HCT116 (cell line): Measurements from ENCODE around the gene GPX2. TPM values are rescaled to one million over a fixed set of nuclear protein-coding genes. Genes with fewer than 3 reads are reported as not detected.
A peak's percentile ranks its signal among the peaks of the same experiment; 100 is the strongest.

Experiments
- ATAC-seq: fragments of 200-7000 bp; cut with Tn5 transposase; 2 replicates; pipeline ENCODE4 v1.9.1; 2020; ENCODE audit warnings: mild to moderate bottlenecking, moderate library complexity
- BruUV-seq: library from RNA; stranded (reverse); fragments of 400-500 nt; replicated peaks from 2 replicates; lab custom pipeline; 2021; lab: Mats Ljungman, UMichigan
- CTCF ChIA-PET: fragments of 300-600 bp; sonication (Branson Sonifier 250); formaldehyde crosslinking; loops from one replicate; lab custom pipeline; 2021; ENCODE audit warnings: antibody characterized with exemption; lab: Charles Lee
- POLR2A ChIA-PET: fragments of 300-600, 350-600 bp; sonication (Branson Sonifier 250); formaldehyde crosslinking; loops from one replicate; lab custom pipeline; 2021; ENCODE audit warnings: antibody characterized with exemption; lab: Charles Lee
- RAD21 ChIA-PET, 2 experiments: fragments of 300-600 bp; sonication (Branson Sonifier 250); formaldehyde crosslinking; loops; one replicate each; lab custom pipeline; 2023; ENCODE audit warnings: low total read pairs in 2 of 2; ENCODE audit not compliant: uncharacterized antibody in 2 of 2, unreplicated experiment in 2 of 2, low non-redundant PET in 1 of 2; lab: Charles Lee
- DNase-seq: peaks from one replicate; pipeline ENCODE4 v3.0.0-alpha.2; 2010; ENCODE audit warnings: low read depth, low spot score
- H2AFZ ChIP-seq: fragments of 200-600 bp; shearing (Covaris generic), sonication (generic); 2 replicates; pipeline ENCODE4 v1.6.1; 2017; ENCODE audit warnings: low read depth, mixed run types, mixed read lengths, antibody characterized with exemption, low read length; ENCODE audit not compliant: poor library complexity, severe bottlenecking
- H3K27ac ChIP-seq: 2 replicates; pipeline ENCODE4 v1.5.1; 2012; ENCODE audit warnings: low read depth, low read length
- H3K27me3 ChIP-seq: fragments of 200-600 bp; sonication (generic); 2 replicates; pipeline ENCODE4 v1.6.1; 2016; ENCODE audit warnings: mixed run types, low read length, mixed read lengths; ENCODE audit not compliant: insufficient read depth
- H3K36me3 ChIP-seq, 2 experiments: fragments of 200-500 bp in 1 of 2; fragments of 200-600 bp in 1 of 2; sonication (Bioruptor generic) in 1 of 2; sonication (generic) in 1 of 2; 2 replicates each; pipeline versions ENCODE4 v1.5.1 to v1.6.1; 2014 to 2016; ENCODE audit warnings: low read length in 2 of 2, inconsistent platforms in 1 of 2, mixed read lengths in 1 of 2, mixed run types in 1 of 2; ENCODE audit not compliant: insufficient read depth in 2 of 2, control insufficient read depth in 1 of 2
- H3K4me1 ChIP-seq, 2 experiments: fragments of 200-600 bp in 1 of 2; sonication (generic) in 1 of 2; 2 replicates each; pipeline versions ENCODE4 v1.5.1 to v1.6.1; 2012 to 2017; ENCODE audit warnings: low read length in 2 of 2, inconsistent platforms in 1 of 2, mild to moderate bottlenecking in 1 of 2, mixed read lengths in 1 of 2, mixed run types in 1 of 2, moderate library complexity in 1 of 2; ENCODE audit not compliant: insufficient read depth in 2 of 2, control insufficient read depth in 1 of 2
- H3K4me2 ChIP-seq: fragments of 200-600 bp; sonication (generic); 2 replicates; pipeline ENCODE4 v1.6.1; 2017; ENCODE audit warnings: mixed run types, low read length, mixed read lengths
- H3K4me3 ChIP-seq, 2 experiments: fragments of 200-600 bp in 1 of 2; sonication (generic) in 1 of 2; replicated peaks in 1 of 2; 2 replicates each; pipeline ENCODE4 v1.5.1; 2011 to 2016; ENCODE audit warnings: low read length in 2 of 2, control low read depth in 1 of 2, low read depth in 1 of 2, mild to moderate bottlenecking in 1 of 2, mixed read lengths in 1 of 2, mixed run types in 1 of 2
- H3K79me2 ChIP-seq: fragments of 200-600 bp; sonication (generic); 2 replicates; pipeline ENCODE4 v1.6.1; 2017; ENCODE audit warnings: mild to moderate bottlenecking, mixed run types, low read length, moderate library complexity, mixed read lengths; ENCODE audit not compliant: insufficient read depth
- H3K9ac ChIP-seq: fragments of 200-600 bp; sonication (generic); 2 replicates; pipeline ENCODE4 v1.6.1; 2016; ENCODE audit warnings: low read length, mixed read lengths
- H3K9me2 ChIP-seq: fragments of 200-600 bp; sonication (generic), shearing (Covaris generic); 2 replicates; pipeline ENCODE4 v1.6.1; 2017; ENCODE audit warnings: mixed run types, mild to moderate bottlenecking, moderate library complexity; ENCODE audit not compliant: insufficient read depth
- H3K9me3 ChIP-seq, 2 experiments: fragments of 200-500 bp in 1 of 2; fragments of 200-600 bp in 1 of 2; sonication (Bioruptor generic) in 1 of 2; sonication (generic) in 1 of 2; 2 replicates each; pipeline ENCODE4 v1.6.1; 2014 to 2017; ENCODE audit warnings: low read length in 2 of 2, mixed read lengths in 2 of 2, inconsistent platforms in 1 of 2, low read depth in 1 of 2, mild to moderate bottlenecking in 1 of 2, mixed run types in 1 of 2, moderate library complexity in 1 of 2; ENCODE audit not compliant: control insufficient read depth in 1 of 2, insufficient read depth in 1 of 2
- H4K20me1 ChIP-seq: fragments of 200-600 bp; sonication (generic), shearing (Covaris generic); 2 replicates; pipeline ENCODE4 v1.6.1; 2017; ENCODE audit warnings: mixed run types, mild to moderate bottlenecking, moderate library complexity; ENCODE audit not compliant: insufficient read depth
- ATF3 ChIP-seq: IDR thresholded peaks from 2 replicates; pipeline ENCODE4 v1.6.1; 2012
- CBX3 ChIP-seq: IDR thresholded peaks from 2 replicates; pipeline ENCODE4 v1.6.1; 2012; ENCODE audit warnings: low read depth
- CEBPB ChIP-seq: IDR thresholded peaks from 2 replicates; pipeline ENCODE4 v1.6.1; 2012; ENCODE audit warnings: low read depth
- CTCF ChIP-seq, 3 experiments: fragments of 200-600 bp in 1 of 3; sonication (generic) in 1 of 3; IDR thresholded peaks in 2 of 3; conservative IDR thresholded peaks in 1 of 3; 2 replicates each; pipeline ENCODE4 v1.5.1; 2012 to 2017; ENCODE audit warnings: low read depth in 2 of 3, low read length in 2 of 3, antibody characterized with exemption in 1 of 3, borderline replicate concordance in 1 of 3, control low read depth in 1 of 3, mild to moderate bottlenecking in 1 of 3, mixed read lengths in 1 of 3, mixed run types in 1 of 3, moderate library complexity in 1 of 3; ENCODE audit not compliant: insufficient read depth in 1 of 3
- EGR1 ChIP-seq: IDR thresholded peaks from 2 replicates; pipeline ENCODE4 v1.6.1; 2012; ENCODE audit warnings: low read depth
- ELF1 ChIP-seq: IDR thresholded peaks from 2 replicates; pipeline ENCODE4 v1.6.1; 2012; ENCODE audit warnings: low read depth, borderline replicate concordance
- EZH2phosphoT487 ChIP-seq: fragments of 200-600 bp; IDR thresholded peaks from 2 replicates; pipeline ENCODE4 v1.6.1; 2018; ENCODE audit warnings: antibody characterized with exemption, borderline replicate concordance
- FOSL1 ChIP-seq: IDR thresholded peaks from 2 replicates; pipeline ENCODE4 v1.6.1; 2012; ENCODE audit warnings: low read depth
- JUND ChIP-seq: IDR thresholded peaks from 2 replicates; pipeline ENCODE4 v1.6.1; 2012
- POLR2A ChIP-seq: IDR thresholded peaks from 2 replicates; pipeline ENCODE4 v1.7.0; 2011; ENCODE audit warnings: borderline replicate concordance; ENCODE audit not compliant: insufficient read depth, insufficient read length; ENCODE audit errors: extremely low read depth
- POLR2AphosphoS5 ChIP-seq: IDR thresholded peaks from 2 replicates; pipeline ENCODE4 v1.6.1; 2011; ENCODE audit warnings: mild to moderate bottlenecking, low read depth, low read length, moderate library complexity
- RAD21 ChIP-seq: IDR thresholded peaks from 2 replicates; pipeline ENCODE4 v1.6.1; 2012; ENCODE audit warnings: low read depth, mild to moderate bottlenecking
- REST ChIP-seq: IDR thresholded peaks from 2 replicates; pipeline ENCODE4 v1.6.1; 2012; ENCODE audit warnings: low read depth
- SP1 ChIP-seq: IDR thresholded peaks from 2 replicates; pipeline ENCODE4 v1.6.1; 2012; ENCODE audit warnings: low read depth
- SRF ChIP-seq: IDR thresholded peaks from 2 replicates; pipeline ENCODE4 v1.6.1; 2012; ENCODE audit warnings: low read depth
- YY1 ChIP-seq: IDR thresholded peaks from 2 replicates; pipeline ENCODE4 v1.6.1; 2011; ENCODE audit warnings: low read length, low read depth, moderate library complexity, mild to moderate bottlenecking; ENCODE audit not compliant: insufficient replicate concordance; ENCODE audit errors: extremely low read depth
- ZFX ChIP-seq: fragments of 450-650 bp; IDR thresholded peaks from 2 replicates; pipeline ENCODE4 v1.6.1; 2017
- ZNF274 ChIP-seq: fragments of 200-500 bp; sonication (Bioruptor generic); IDR thresholded peaks from 2 replicates; pipeline ENCODE4 v1.6.1; 2014; ENCODE audit warnings: mild to moderate bottlenecking, low read depth, low read length, inconsistent platforms
- intact Hi-C: fragments of 100-400 bp; cut with micrococcal nuclease; formaldehyde crosslinking; loops from 2 replicates; pipeline ENCODE4 v1.10.0; 2022
- total RNA-seq: library from RNA; stranded (reverse); gene quantifications from one replicate; pipeline ENCODE4 v1.2.1, GENCODE V29; 2021; ENCODE audit not compliant: unreplicated experiment
- TF ChIP-seq, protein P1 (sequence below): IDR thresholded peaks from 2 replicates; pipeline ENCODE4 v1.6.1; 2012
- TF ChIP-seq, protein P2 (sequence below): IDR thresholded peaks from 2 replicates; pipeline ENCODE4 v1.6.1; 2011; ENCODE audit warnings: mild to moderate bottlenecking, low read length, moderate library complexity; ENCODE audit not compliant: insufficient replicate concordance; ENCODE audit errors: extremely low read depth

GPX2 gene
- total RNA-seq, 1 experiment from 2014 or later: 0.61 TPM

DNA sequence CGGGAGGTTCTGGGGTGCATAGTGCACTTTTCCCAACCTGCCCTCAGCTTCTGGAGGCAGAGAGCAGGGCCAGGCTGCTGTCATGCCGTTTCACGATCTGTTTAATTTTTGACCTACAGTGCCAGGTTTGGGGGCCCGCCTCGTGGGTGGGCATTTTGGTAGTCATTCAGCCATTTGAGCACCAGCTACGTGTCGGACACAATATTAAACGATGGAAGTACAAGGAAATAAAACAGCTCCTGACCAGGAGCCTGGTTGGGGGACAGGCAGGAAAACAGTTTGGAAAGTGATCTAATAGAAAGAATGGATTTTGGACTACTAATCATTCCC is 44.9 kb upstream of the GPX2 start:
- peak overlapping the region; percentile 82 for H3K9ac ChIP-seq
- no peak for TF ChIP-seq EZH2phosphoT487
- TF ChIP-seq ELF1: no peak
- no peak for TF ChIP-seq FOSL1
- TF ChIP-seq CBX3: no peak
- TF ChIP-seq, protein P1, sequence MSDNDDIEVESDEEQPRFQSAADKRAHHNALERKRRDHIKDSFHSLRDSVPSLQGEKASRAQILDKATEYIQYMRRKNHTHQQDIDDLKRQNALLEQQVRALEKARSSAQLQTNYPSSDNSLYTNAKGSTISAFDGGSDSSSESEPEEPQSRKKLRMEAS: no peak
- no peak for TF ChIP-seq EGR1
- TF ChIP-seq SRF: no peak
- no peak for TF ChIP-seq POLR2A
- no peak for TF ChIP-seq CTCF (IDR thresholded peaks at IDR 0.05 in 2 of 3, conservative IDR thresholded peaks at IDR 0.05 in 1 of 3; ENCODE audit: borderline replicate concordance in 1 of 3, insufficient read depth in 1 of 3, low read depth in 2 of 3, low read length in 2 of 3)
- no peak for TF ChIP-seq SP1
- no peak; the same call in 1 of the 2 replicates for TF ChIP-seq ZFX
- no peak for TF ChIP-seq POLR2AphosphoS5
- TF ChIP-seq REST: no peak
- no peak for TF ChIP-seq RAD21
- TF ChIP-seq, protein P2, sequence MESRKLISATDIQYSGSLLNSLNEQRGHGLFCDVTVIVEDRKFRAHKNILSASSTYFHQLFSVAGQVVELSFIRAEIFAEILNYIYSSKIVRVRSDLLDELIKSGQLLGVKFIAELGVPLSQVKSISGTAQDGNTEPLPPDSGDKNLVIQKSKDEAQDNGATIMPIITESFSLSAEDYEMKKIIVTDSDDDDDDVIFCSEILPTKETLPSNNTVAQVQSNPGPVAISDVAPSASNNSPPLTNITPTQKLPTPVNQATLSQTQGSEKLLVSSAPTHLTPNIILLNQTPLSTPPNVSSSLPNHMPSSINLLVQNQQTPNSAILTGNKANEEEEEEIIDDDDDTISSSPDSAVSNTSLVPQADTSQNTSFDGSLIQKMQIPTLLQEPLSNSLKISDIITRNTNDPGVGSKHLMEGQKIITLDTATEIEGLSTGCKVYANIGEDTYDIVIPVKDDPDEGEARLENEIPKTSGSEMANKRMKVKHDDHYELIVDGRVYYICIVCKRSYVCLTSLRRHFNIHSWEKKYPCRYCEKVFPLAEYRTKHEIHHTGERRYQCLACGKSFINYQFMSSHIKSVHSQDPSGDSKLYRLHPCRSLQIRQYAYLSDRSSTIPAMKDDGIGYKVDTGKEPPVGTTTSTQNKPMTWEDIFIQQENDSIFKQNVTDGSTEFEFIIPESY: no peak
- no peak for TF ChIP-seq ZNF274
- TF ChIP-seq CEBPB: no peak
- TF ChIP-seq JUND: no peak
- TF ChIP-seq ATF3: no peak
- TF ChIP-seq YY1: no peak
- H3K4me2 ChIP-seq: peak overlapping the region; percentile 81
- no peaks in the 10 kb centered on the region for H4K20me1 ChIP-seq
- no peaks in the 10 kb centered on the region for H3K9me3 ChIP-seq
- H3K4me1 ChIP-seq: peaks cover 8 to 18% of the 10 kb centered on the region in 2 experiments
- ChIA-PET POLR2A (interaction anchor here (0.6 to 1.5 kb wide), 4 partner anchors 10 to 21 kb away, joined by 3 read pairs; no protein-coding TSS in a partner anchor), CTCF (interaction anchor here (0.9 to 2.2 kb wide), 8 partner anchors 8 to 186 kb away, joined by 3 to 24 read pairs (median 5); partner anchors contain the start of gene MAX), RAD21 (interaction anchor here in 1 of 2 experiments (0.7 to 1.5 kb wide), 2 partner anchors 32 to 115 kb away, joined by 4 read pairs; partner anchors contain the start of gene MAX)
- H3K9me2 ChIP-seq: no peaks in the 10 kb centered on the region
- no peaks in the 10 kb centered on the region for H3K36me3 ChIP-seq
- H2AFZ ChIP-seq: no peak overlapping the region
- DNase-seq (no peak), ATAC-seq (peak; percentile 43; the same call in 1 of the 2 replicates)
- H3K79me2 ChIP-seq: peaks cover 43% of the 10 kb centered on the region
- no peaks in the 10 kb centered on the region for H3K27me3 ChIP-seq
- H3K27ac ChIP-seq: peak overlapping the region; percentile 87
- intact Hi-C loops: no loop called here
- no TSS peak for BruUV-seq
- H3K4me3 ChIP-seq: peak overlapping the region; percentile 75 to 91
